ENCODE measurements around the gene HIPK3.
A peak's percentile ranks its signal among the peaks of the same experiment; 100 is the strongest.

Gene HIPK3

DNA sequence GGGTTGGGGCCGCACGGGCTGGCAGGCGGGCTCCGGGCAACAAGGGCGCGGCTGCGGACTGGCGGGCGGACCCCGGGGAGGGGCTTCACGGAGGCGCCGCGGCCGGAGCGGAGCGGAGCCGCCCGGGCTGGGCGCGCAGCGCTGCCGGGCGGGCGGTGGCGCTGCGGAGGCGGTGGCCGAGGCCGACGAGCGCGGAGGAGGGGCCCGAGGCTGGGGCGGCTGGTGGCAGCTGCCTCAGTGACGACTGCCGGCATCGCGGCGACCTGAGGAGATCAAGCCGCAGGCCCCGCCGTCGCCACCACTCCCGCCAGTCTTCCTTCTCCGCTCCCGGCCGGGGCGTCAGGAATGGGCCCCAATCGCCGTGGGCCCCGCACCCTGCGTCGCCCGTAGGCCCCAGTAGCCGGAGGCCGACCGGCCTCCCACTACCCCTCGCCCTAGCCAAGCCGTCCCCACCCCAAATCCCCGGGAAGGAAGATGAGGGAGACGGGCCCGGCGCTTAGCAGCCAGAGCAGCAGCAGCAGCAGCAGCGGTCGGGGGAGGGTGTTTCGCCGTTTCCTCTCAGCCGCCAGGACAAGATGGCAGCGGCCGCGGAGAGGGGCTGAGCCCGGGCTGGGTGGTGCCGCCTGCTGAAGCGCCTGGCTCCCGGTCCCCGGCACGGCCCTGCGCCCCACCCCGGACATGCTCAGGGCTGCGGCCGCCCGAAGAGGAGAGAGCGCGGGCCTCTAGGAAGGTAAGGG is at the start of gene HIPK3:
TSS of gene HIPK3 (plus strand) at position 222 of the 737 bp plus-strand sequence.
- Histone ChIP-seq H3K27me3 (replicated peaks) (no peaks in the 10 kb centered on the region), H3K36me3 (replicated peaks) (no peaks in the 10 kb centered on the region), H3K4me3 (ENCODE audit: low read depth, low read length) (peak within 1 kb of the TSS; percentile 90), H3K27ac (peak within 1 kb of the TSS; percentile 99)
- in situ Hi-C loops (cut with HindIII; ENCODE audit: low pct_ligation_motif_present, low sequenced_read_pairs), result no loop called here
- peak; percentile 36 for DNase-seq
- TF ChIP-seq, protein P1, sequence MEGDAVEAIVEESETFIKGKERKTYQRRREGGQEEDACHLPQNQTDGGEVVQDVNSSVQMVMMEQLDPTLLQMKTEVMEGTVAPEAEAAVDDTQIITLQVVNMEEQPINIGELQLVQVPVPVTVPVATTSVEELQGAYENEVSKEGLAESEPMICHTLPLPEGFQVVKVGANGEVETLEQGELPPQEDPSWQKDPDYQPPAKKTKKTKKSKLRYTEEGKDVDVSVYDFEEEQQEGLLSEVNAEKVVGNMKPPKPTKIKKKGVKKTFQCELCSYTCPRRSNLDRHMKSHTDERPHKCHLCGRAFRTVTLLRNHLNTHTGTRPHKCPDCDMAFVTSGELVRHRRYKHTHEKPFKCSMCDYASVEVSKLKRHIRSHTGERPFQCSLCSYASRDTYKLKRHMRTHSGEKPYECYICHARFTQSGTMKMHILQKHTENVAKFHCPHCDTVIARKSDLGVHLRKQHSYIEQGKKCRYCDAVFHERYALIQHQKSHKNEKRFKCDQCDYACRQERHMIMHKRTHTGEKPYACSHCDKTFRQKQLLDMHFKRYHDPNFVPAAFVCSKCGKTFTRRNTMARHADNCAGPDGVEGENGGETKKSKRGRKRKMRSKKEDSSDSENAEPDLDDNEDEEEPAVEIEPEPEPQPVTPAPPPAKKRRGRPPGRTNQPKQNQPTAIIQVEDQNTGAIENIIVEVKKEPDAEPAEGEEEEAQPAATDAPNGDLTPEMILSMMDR (IDR thresholded peaks at IDR 0.05; ENCODE audit: low read depth, low read length, missing control alignments), result no peak

DNA sequence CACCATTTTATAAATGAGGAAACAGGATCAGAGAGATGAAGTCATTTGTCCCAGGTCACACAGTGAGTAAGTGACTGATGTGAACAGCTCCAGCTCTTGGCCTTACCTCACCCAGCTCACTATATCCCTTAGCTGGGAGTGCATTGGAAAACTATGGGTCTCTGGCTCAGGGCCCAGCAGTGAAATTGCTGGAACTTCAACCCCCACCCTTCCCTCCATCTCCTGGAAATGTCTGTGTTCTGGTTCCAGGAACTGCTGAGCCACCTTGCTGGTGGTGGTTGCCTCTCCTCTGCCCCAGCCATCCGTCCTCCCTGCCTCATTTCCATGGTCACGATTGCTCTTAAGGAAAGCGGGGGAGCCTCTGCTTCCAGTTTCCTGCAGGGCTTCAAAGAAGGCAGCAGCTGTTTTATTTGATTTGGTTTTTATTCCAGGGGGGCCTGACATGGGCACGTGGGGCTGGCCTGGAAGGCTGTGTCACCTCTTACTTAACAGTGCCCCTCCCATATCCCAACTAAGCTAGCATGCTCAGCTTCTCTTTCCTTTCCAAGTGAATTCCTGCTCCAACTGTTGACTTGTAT is 49.7 kb upstream of the HIPK3 start:
- no peak overlapping the region for H3K4me3 ChIP-seq (ENCODE audit: low read depth, low read length)
- in situ Hi-C loops (cut with HindIII; ENCODE audit: low pct_ligation_motif_present, low sequenced_read_pairs), result no loop called here
- H3K27ac ChIP-seq, result no peak overlapping the region
- no peaks in the 10 kb centered on the region for H3K36me3 ChIP-seq (replicated peaks)
- TF ChIP-seq, protein P1 (IDR thresholded peaks at IDR 0.05; ENCODE audit: low read depth, low read length, missing control alignments), result no peak
- H3K27me3 ChIP-seq (replicated peaks), result no peaks in the 10 kb centered on the region
- DNase-seq, result no peak

DNA sequence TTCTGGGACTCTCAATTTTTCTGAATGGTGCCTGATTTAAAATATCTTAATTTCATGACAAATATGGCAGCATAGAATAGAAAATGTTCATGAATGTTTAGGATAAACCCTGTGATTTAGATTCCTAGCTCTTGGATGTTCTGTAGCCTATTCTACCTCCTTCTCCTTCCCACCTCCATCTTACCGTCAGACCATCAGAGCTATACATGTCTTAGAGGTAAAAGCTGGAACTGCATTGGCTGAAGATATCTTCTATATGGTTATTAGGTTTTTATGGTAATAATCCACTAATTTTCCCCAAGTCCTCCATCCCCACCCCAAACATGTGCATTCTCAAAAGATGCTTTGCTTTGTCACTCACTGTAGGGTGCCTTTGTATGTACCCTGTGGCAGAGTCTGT is 49.0 kb upstream of the HIPK3 start:
- in situ Hi-C loops (cut with HindIII; ENCODE audit: low pct_ligation_motif_present, low sequenced_read_pairs), result no loop called here
- Histone ChIP-seq H3K27me3 (replicated peaks) (no peaks in the 10 kb centered on the region), H3K27ac (no peak overlapping the region), H3K4me3 (ENCODE audit: low read depth, low read length) (no peak overlapping the region), H3K36me3 (replicated peaks) (no peaks in the 10 kb centered on the region)
- DNase-seq, result no peak
- TF ChIP-seq, protein P1 (IDR thresholded peaks at IDR 0.05; ENCODE audit: low read depth, low read length, missing control alignments), result no peak

DNA sequence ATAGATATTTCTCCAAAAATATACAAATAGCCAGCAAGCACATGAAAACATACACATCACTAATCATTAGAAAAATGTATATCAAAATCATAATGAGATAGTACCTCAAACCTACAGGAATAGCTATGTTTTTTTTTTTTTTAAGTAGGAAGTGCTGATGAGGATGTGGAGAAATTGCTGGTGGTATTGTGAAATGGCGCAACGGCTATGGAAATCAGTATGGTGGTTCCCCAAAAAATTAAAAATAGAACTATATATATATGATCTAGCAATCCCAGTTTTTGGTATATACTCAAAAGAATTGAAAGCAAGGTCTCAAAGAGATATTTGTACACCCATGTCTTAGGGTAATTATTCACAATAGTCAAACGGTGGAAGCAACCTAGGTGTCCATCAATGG is 46.0 kb upstream of the HIPK3 start:
- Histone ChIP-seq H3K27me3 (replicated peaks) (no peaks in the 10 kb centered on the region), H3K4me3 (ENCODE audit: low read depth, low read length) (no peak overlapping the region), H3K36me3 (replicated peaks) (no peaks in the 10 kb centered on the region), H3K27ac (no peak overlapping the region)
- no peak for DNase-seq
- TF ChIP-seq, protein P1 (IDR thresholded peaks at IDR 0.05; ENCODE audit: low read depth, low read length, missing control alignments), result no peak
- in situ Hi-C loops (cut with HindIII; ENCODE audit: low pct_ligation_motif_present, low sequenced_read_pairs), result no loop called here

DNA sequence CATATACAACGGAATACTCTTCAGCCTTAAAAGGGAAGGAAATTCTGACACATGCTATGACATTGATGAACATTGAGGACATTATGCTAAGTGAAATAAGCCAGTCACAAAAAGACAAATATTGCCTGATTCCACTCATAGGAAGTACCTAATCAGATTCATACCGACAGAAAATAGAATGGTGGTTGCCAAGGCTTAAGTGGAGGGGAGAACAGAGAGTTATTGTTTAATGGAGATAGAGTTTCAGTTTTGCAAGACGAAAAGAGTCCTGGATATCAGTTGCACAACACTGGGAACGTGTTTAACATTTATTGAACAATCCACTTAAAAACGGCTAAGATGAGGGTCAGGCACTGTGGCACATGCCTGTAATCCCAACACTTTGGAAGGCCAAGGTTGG is 45.6 kb upstream of the HIPK3 start:
- TF ChIP-seq, protein P1 (IDR thresholded peaks at IDR 0.05; ENCODE audit: low read depth, low read length, missing control alignments), result no peak
- Histone ChIP-seq H3K27me3 (replicated peaks) (no peaks in the 10 kb centered on the region), H3K36me3 (replicated peaks) (no peaks in the 10 kb centered on the region), H3K27ac (no peak overlapping the region), H3K4me3 (ENCODE audit: low read depth, low read length) (no peak overlapping the region)
- in situ Hi-C loops (cut with HindIII; ENCODE audit: low pct_ligation_motif_present, low sequenced_read_pairs), result no loop called here
- DNase-seq, result no peak

Data from brain microvascular endothelial cell (primary cell).